Measurements from ENCODE around the gene ARHGDIA. TPM values are rescaled to one million over a fixed set of nuclear protein-coding genes. Genes with fewer than 3 reads are reported as not detected.

Gene ARHGDIA
- total RNA-seq, 6 experiments from 2014 or later = 92.4 to 162 (median 137) TPM

DNA sequence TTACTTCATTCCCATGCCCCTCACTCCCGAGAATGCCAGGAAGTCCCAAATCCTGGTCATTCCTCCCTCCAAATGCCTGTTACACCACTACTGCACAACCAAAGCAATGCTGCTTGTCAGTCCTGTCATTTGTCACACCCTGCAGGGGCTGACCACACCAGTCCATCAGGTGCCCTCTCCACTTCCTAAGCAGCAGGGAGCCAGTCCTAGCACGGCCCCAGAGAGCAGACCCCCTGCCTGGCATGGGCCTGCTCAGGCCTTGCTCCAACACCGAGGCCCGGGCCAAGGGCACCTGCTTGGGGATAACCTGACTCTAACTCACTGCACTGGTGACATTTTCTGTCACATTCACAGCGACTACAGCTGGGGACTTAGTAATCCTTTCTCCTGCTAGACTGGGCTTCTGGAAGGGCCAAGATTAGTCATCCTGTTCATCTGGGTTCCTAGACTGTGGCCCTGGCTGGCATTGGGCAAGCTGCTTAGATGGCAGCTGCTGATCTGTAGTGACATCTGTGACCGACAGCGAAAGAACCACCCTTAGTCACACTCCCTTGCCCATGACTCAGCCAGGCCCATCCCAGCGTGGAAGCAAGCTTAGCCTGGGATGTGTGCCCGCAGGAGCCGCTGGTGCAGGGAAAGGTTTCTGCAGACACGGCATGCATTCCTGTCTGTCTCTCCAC lies 14.9 kb upstream of the ARHGDIA start:
- ATAC-seq = peak in 1 of 4 donors; percentile 17
- no peaks in the 10 kb centered on the region for H3K27me3 ChIP-seq
- no peaks in the 10 kb centered on the region for H3K9me3 ChIP-seq
- no peak overlapping the region for H3K4me3 ChIP-seq
- WGBS (ENCODE audit: insufficient coverage, low coverage, low lambda C conversion rate, missing lambda C conversion rate) = 80% methylated on average over 1 of the region's 11 CpGs
- no peak overlapping the region for H3K27ac ChIP-seq
- TF ChIP-seq, protein P1, sequence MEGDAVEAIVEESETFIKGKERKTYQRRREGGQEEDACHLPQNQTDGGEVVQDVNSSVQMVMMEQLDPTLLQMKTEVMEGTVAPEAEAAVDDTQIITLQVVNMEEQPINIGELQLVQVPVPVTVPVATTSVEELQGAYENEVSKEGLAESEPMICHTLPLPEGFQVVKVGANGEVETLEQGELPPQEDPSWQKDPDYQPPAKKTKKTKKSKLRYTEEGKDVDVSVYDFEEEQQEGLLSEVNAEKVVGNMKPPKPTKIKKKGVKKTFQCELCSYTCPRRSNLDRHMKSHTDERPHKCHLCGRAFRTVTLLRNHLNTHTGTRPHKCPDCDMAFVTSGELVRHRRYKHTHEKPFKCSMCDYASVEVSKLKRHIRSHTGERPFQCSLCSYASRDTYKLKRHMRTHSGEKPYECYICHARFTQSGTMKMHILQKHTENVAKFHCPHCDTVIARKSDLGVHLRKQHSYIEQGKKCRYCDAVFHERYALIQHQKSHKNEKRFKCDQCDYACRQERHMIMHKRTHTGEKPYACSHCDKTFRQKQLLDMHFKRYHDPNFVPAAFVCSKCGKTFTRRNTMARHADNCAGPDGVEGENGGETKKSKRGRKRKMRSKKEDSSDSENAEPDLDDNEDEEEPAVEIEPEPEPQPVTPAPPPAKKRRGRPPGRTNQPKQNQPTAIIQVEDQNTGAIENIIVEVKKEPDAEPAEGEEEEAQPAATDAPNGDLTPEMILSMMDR (IDR thresholded peaks at IDR 0.05) = no peak
- TF ChIP-seq POLR2A (IDR thresholded peaks at IDR 0.05) = no peak
- intact Hi-C loops (cut with DNase I) = loop anchor here in 1 of 2 donors (10.0 kb wide), 1 partner anchor 129 kb away; no protein-coding TSS in a partner anchor
- peaks cover 0 to 12% (median 5%) of the 10 kb centered on the region in 4 donors for H3K4me1 ChIP-seq
- DNase-seq = no peak
- peaks cover 4 to 43% (median 10%) of the 10 kb centered on the region in 4 donors for H3K36me3 ChIP-seq

DNA sequence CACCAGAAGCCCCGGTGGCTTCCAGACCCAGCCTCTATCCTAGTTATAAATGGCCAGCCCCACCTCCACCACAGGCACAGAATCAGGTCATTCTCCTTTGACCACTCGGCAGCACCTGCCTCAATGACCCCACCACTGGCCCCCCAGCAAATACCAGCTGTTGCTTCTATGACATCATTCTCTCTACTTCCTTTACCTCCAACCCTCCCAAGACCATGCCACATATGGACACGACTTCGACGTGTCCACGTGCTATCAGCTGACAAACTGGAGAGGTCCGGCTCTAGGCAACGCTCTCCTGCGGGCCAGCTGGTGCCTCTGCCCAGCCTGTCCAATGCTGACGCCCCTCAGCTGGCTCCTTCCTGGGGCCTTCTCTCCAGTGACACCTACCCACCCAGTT lies 14.3 kb upstream of the ARHGDIA start:
- Histone ChIP-seq H3K36me3 (peaks cover 4 to 43% (median 10%) of the 10 kb centered on the region in 4 donors), H3K4me3 (no peak overlapping the region), H3K9me3 (no peaks in the 10 kb centered on the region), H3K27me3 (no peaks in the 10 kb centered on the region), H3K27ac (no peak overlapping the region), H3K4me1 (peaks cover 0 to 8% (median 4%) of the 10 kb centered on the region in 4 donors)
- intact Hi-C loops (cut with DNase I) = loop anchor here in 1 of 2 donors (10.0 kb wide), 1 partner anchor 129 kb away; no protein-coding TSS in a partner anchor
- ATAC-seq = no peak
- TF ChIP-seq, protein P1 (IDR thresholded peaks at IDR 0.05) = no peak
- TF ChIP-seq POLR2A (IDR thresholded peaks at IDR 0.05) = no peak
- 90% methylated on average over 7 of the region's 10 CpGs for WGBS (ENCODE audit: insufficient coverage, low coverage, low lambda C conversion rate, missing lambda C conversion rate)
- no peak for DNase-seq

DNA sequence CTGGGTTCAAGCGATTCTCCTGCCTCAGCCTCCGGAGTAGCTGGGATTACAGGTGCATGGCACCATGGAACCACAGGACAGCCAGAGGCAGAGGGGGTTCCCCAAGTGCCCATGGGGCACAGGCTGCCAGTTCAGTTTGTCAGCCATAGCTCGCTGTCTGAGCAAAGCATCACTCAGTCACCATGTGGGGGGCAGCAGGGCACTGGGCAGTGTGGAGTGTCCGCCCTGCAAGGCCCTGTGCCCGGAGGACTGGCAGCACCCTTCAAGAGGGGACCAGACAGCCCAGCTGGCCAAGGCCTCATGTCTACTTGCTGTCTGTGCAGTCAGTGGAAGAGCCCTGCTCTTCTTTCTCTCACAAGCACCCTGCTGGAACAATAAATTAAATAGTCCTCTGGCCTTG lies 13.8 kb upstream of the ARHGDIA start:
- Histone ChIP-seq H3K4me1 (peaks cover 0 to 3% (median 1%) of the 10 kb centered on the region in 4 donors), H3K9me3 (no peaks in the 10 kb centered on the region), H3K36me3 (peaks cover 4 to 43% (median 10%) of the 10 kb centered on the region in 4 donors), H3K27me3 (no peaks in the 10 kb centered on the region), H3K4me3 (no peak overlapping the region), H3K27ac (no peak overlapping the region)
- ATAC-seq = peak in 1 of 4 donors; percentile 7
- TF ChIP-seq POLR2A (IDR thresholded peaks at IDR 0.05) = no peak
- TF ChIP-seq, protein P1 (IDR thresholded peaks at IDR 0.05) = no peak
- intact Hi-C loops (cut with DNase I) = loop anchor here in 1 of 2 donors (10.0 kb wide), 1 partner anchor 130 kb away; no protein-coding TSS in a partner anchor
- WGBS (ENCODE audit: insufficient coverage, low coverage, low lambda C conversion rate, missing lambda C conversion rate) = no CpG with 5 or more reads among the region's 5 CpGs
- DNase-seq = no peak

DNA sequence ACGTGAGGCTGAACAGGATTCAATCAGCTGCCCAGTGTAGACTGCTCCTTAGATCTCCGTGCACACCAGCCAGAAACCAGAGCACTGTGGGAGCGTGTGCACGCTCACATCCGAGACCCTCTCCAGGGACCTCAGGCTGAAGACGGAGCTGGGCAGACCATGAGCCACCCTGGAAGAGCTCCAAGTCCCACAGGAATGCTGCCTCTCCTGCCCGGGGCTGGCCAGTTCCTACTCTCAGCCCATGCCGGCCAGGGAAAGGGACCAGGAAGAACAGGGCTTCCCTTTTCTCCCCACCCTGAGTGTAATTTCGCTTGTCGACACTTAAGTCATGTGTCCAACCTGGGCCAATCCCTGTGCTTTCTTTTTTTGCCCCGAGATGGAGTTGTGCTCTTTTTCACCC lies 13.4 kb upstream of the ARHGDIA start:
- ATAC-seq (peak in 2 of 4 donors; percentile 13 to 15), DNase-seq (no peak)
- WGBS (ENCODE audit: insufficient coverage, low coverage, low lambda C conversion rate, missing lambda C conversion rate) = 65% methylated on average over 5 of the region's 11 CpGs
- intact Hi-C loops (cut with DNase I) = loop anchor here in 1 of 2 donors (10.0 kb wide), 1 partner anchor 130 kb away; no protein-coding TSS in a partner anchor
- TF ChIP-seq, protein P1 (IDR thresholded peaks at IDR 0.05) = no peak
- TF ChIP-seq POLR2A (IDR thresholded peaks at IDR 0.05) = no peak
- Histone ChIP-seq H3K9me3 (no peaks in the 10 kb centered on the region), H3K27me3 (no peaks in the 10 kb centered on the region), H3K27ac (no peak overlapping the region), H3K4me1 (no peaks in the 10 kb centered on the region), H3K36me3 (peaks cover 4 to 43% (median 10%) of the 10 kb centered on the region in 4 donors), H3K4me3 (no peak overlapping the region)
